ENCODE data around the gene CACNG5.

CACNG5 gene

GRCh38 chr17:66817750-66818149 lies 17.2 kb upstream of the CACNG5 start:
- Histone ChIP-seq H3K36me3 (ENCODE audit: low read depth) (no peaks in the 10 kb centered on the region), H3K9me3 (ENCODE audit: severe bottlenecking) (no peaks in the 10 kb centered on the region), H3K4me3 (ENCODE audit: severe bottlenecking) (no peak overlapping the region), H3K27ac (ENCODE audit: poor library complexity, severe bottlenecking) (no peak overlapping the region), H3K4me1 (ENCODE audit: insufficient read depth, poor library complexity, severe bottlenecking) (no peaks in the 10 kb centered on the region), H3K27me3 (ENCODE audit: insufficient read depth, poor library complexity, severe bottlenecking) (peaks cover 13% of the 10 kb centered on the region)
- no peak for ATAC-seq (ENCODE audit: low read depth)
- no peak for DNase-seq (ENCODE audit: low spot score)
- no peak for TF ChIP-seq CTCF (IDR thresholded peaks at IDR 0.05; ENCODE audit: poor library complexity, severe bottlenecking)

GRCh38 chr17:66819466-66819865 lies 15.5 kb upstream of the CACNG5 start:
- Histone ChIP-seq H3K4me3 (ENCODE audit: severe bottlenecking) (no peak overlapping the region), H3K27me3 (ENCODE audit: insufficient read depth, poor library complexity, severe bottlenecking) (peaks cover 13% of the 10 kb centered on the region), H3K36me3 (ENCODE audit: low read depth) (no peaks in the 10 kb centered on the region), H3K4me1 (ENCODE audit: insufficient read depth, poor library complexity, severe bottlenecking) (no peaks in the 10 kb centered on the region), H3K9me3 (ENCODE audit: severe bottlenecking) (no peaks in the 10 kb centered on the region), H3K27ac (ENCODE audit: poor library complexity, severe bottlenecking) (no peak overlapping the region)
- no peak for TF ChIP-seq CTCF (IDR thresholded peaks at IDR 0.05; ENCODE audit: poor library complexity, severe bottlenecking)
- no peak for ATAC-seq (ENCODE audit: low read depth)
- DNase-seq (ENCODE audit: low spot score), result no peak

GRCh38 chr17:66822009-66822408 lies 12.9 kb upstream of the CACNG5 start:
- no peaks in the 10 kb centered on the region for H3K4me1 ChIP-seq (ENCODE audit: insufficient read depth, poor library complexity, severe bottlenecking)
- no peaks in the 10 kb centered on the region for H3K9me3 ChIP-seq (ENCODE audit: severe bottlenecking)
- no peaks in the 10 kb centered on the region for H3K36me3 ChIP-seq (ENCODE audit: low read depth)
- DNase-seq (ENCODE audit: low spot score) (no peak), ATAC-seq (ENCODE audit: low read depth) (no peak)
- H3K4me3 ChIP-seq (ENCODE audit: severe bottlenecking), result no peak overlapping the region
- no peak for TF ChIP-seq CTCF (IDR thresholded peaks at IDR 0.05; ENCODE audit: poor library complexity, severe bottlenecking)
- H3K27ac ChIP-seq (ENCODE audit: poor library complexity, severe bottlenecking), result no peak overlapping the region
- H3K27me3 ChIP-seq (ENCODE audit: insufficient read depth, poor library complexity, severe bottlenecking), result peaks cover 13% of the 10 kb centered on the region

- Histone ChIP-seq H3K27me3 (ENCODE audit: insufficient read depth, poor library complexity, severe bottlenecking) (peaks cover 25% of the 10 kb centered on the region), H3K4me3 (ENCODE audit: severe bottlenecking) (no peak overlapping the region), H3K9me3 (ENCODE audit: severe bottlenecking) (no peaks in the 10 kb centered on the region), H3K4me1 (ENCODE audit: insufficient read depth, poor library complexity, severe bottlenecking) (no peaks in the 10 kb centered on the region), H3K36me3 (ENCODE audit: low read depth) (no peaks in the 10 kb centered on the region), H3K27ac (ENCODE audit: poor library complexity, severe bottlenecking) (no peak overlapping the region)
- ATAC-seq (ENCODE audit: low read depth), result no peak
- no peak for TF ChIP-seq CTCF (IDR thresholded peaks at IDR 0.05; ENCODE audit: poor library complexity, severe bottlenecking)
- no peak for DNase-seq (ENCODE audit: low spot score)
These were observed 8.1 kb upstream of the CACNG5 start for GRCh38 chr17:66826856-66827255.

GRCh38 chr17:66829386-66829864 lies 5.5 kb upstream of the CACNG5 start:
- no peak overlapping the region for H3K27ac ChIP-seq (ENCODE audit: poor library complexity, severe bottlenecking)
- no peak overlapping the region for H3K4me3 ChIP-seq (ENCODE audit: severe bottlenecking)
- peak; percentile 95 for ATAC-seq (ENCODE audit: low read depth)
- H3K27me3 ChIP-seq (ENCODE audit: insufficient read depth, poor library complexity, severe bottlenecking), result peaks cover 38% of the 10 kb centered on the region
- no peak for TF ChIP-seq CTCF (IDR thresholded peaks at IDR 0.05; ENCODE audit: poor library complexity, severe bottlenecking)
- H3K36me3 ChIP-seq (ENCODE audit: low read depth), result no peaks in the 10 kb centered on the region
- DNase-seq (ENCODE audit: low spot score), result no peak
- H3K9me3 ChIP-seq (ENCODE audit: severe bottlenecking), result no peaks in the 10 kb centered on the region
- no peaks in the 10 kb centered on the region for H3K4me1 ChIP-seq (ENCODE audit: insufficient read depth, poor library complexity, severe bottlenecking)
